Caco-2 (cell line): ENCODE measurements around the gene DPH6. TPM values are rescaled to one million over a fixed set of nuclear protein-coding genes. Genes with fewer than 3 reads are reported as not detected.

Source experiments
- BruUV-seq: library from RNA; stranded (reverse); fragments of 400-500 nt; replicated peaks from 2 replicates; lab custom pipeline; 2021; lab: Mats Ljungman, UMichigan
- CTCF ChIA-PET: fragments of 300-600 bp; sonication (Branson Sonifier 250); formaldehyde crosslinking; loops from one replicate; lab custom pipeline; 2022; ENCODE audit warnings: antibody characterized with exemption; lab: Charles Lee
- POLR2A ChIA-PET: fragments of 300-600 bp; sonication (Branson Sonifier 250); formaldehyde crosslinking; loops from one replicate; lab custom pipeline; 2022; ENCODE audit warnings: antibody characterized with exemption; lab: Charles Lee
- DNase-seq, 2 experiments: peaks; one replicate each; pipeline versions ENCODE4 v3.0.0 to v3.0.0-alpha.2; 2020 to 2022
- H3K27me3 ChIP-seq: replicated peaks from 2 replicates; pipeline ENCODE4 v1.6.0; 2011; ENCODE audit warnings: low read length; ENCODE audit not compliant: control insufficient read depth, insufficient read depth
- H3K36me3 ChIP-seq: 2 replicates; pipeline ENCODE4 v1.5.1; 2011; ENCODE audit warnings: low read length; ENCODE audit not compliant: control insufficient read depth, insufficient read depth
- H3K4me1 ChIP-seq: fragments of 250-450 bp; sonication (Bioruptor Pico); 2 replicates; pipeline ENCODE4 v1.5.1; 2020; ENCODE audit warnings: mild to moderate bottlenecking
- H3K4me3 ChIP-seq: 2 replicates; pipeline ENCODE4 v1.5.1; 2011; ENCODE audit warnings: low read depth, mild to moderate bottlenecking, control low read depth, low read length
- H3K9me3 ChIP-seq: fragments of 250-450 bp; sonication (Bioruptor Pico); 2 replicates; pipeline ENCODE4 v1.5.1; 2020; ENCODE audit warnings: mild to moderate bottlenecking, moderate library complexity
- H3K27ac Mint-ChIP-seq: one replicate; pipeline ENCODE4 v1.8.0; 2022; ENCODE audit warnings: mixed read lengths; ENCODE audit not compliant: unreplicated experiment
- H3K27me3 Mint-ChIP-seq: one replicate; pipeline ENCODE4 v1.8.0; 2022; ENCODE audit warnings: mixed read lengths; ENCODE audit not compliant: insufficient read depth, unreplicated experiment
- H3K36me3 Mint-ChIP-seq: one replicate; pipeline ENCODE4 v1.8.0; 2022; ENCODE audit warnings: mild to moderate bottlenecking, mixed read lengths; ENCODE audit not compliant: insufficient read depth, unreplicated experiment
- H3K4me1 Mint-ChIP-seq: one replicate; pipeline ENCODE4 v1.8.0; 2022; ENCODE audit warnings: low read depth, mixed read lengths; ENCODE audit not compliant: unreplicated experiment
- H3K4me3 Mint-ChIP-seq: one replicate; pipeline ENCODE4 v1.8.0; 2022; ENCODE audit warnings: mild to moderate bottlenecking, moderate library complexity, mixed read lengths; ENCODE audit not compliant: unreplicated experiment
- H3K9me3 Mint-ChIP-seq: one replicate; pipeline ENCODE4 v1.8.0; 2022; ENCODE audit warnings: mixed read lengths; ENCODE audit not compliant: unreplicated experiment
- CTCF ChIP-seq, 2 experiments: fragments of 200-600 bp in 1 of 2; IDR thresholded peaks; 1 replicate in 1 of 2; 2 replicates in 1 of 2; pipeline versions ENCODE4 v1.5.1 to v1.8.0; 2011 to 2022; ENCODE audit warnings: antibody characterized with exemption in 1 of 2, control low read depth in 1 of 2, inconsistent platforms in 1 of 2, low read depth in 1 of 2, low read length in 1 of 2, mild to moderate bottlenecking in 1 of 2, moderate library complexity in 1 of 2; ENCODE audit not compliant: insufficient read depth in 1 of 2, severe bottlenecking in 1 of 2, unreplicated experiment in 1 of 2
- intact Hi-C: fragments of 100-400 bp; cut with micrococcal nuclease; formaldehyde crosslinking; loops from one replicate; pipeline ENCODE4 v1.10.0; 2022; ENCODE audit not compliant: unreplicated experiment
- total RNA-seq: library from RNA; stranded (reverse); gene quantifications from 2 replicates; pipeline ENCODE4 v1.2.3, GENCODE V29; 2022

Gene DPH6
- total RNA-seq, 1 experiment from 2014 or later = 24.0 TPM

GRCh38 chr15:35548435-35548834 lies 2.5 kb upstream of the DPH6 start:
- peaks cover 12% of the 10 kb centered on the region for H3K4me1 Mint-ChIP-seq
- H3K36me3 Mint-ChIP-seq = peaks cover 7% of the 10 kb centered on the region
- ChIA-PET POLR2A (no interaction called here), CTCF (no interaction called here)
- TF ChIP-seq CTCF (IDR thresholded peaks at IDR 0.05; ENCODE audit: insufficient read depth in 1 of 2, low read depth in 1 of 2, low read length in 1 of 2, severe bottlenecking in 1 of 2, unreplicated experiment in 1 of 2) = no peak
- no peak overlapping the region for H3K27ac Mint-ChIP-seq
- H3K9me3 ChIP-seq = no peaks in the 10 kb centered on the region
- no peak for DNase-seq
- H3K4me1 ChIP-seq = peaks cover 6% of the 10 kb centered on the region; the same call in 1 of the 2 replicates
- intact Hi-C loops = loop anchor here (5.0 to 10.0 kb wide), 3 partner anchors 149 to 1354 kb away; no protein-coding TSS in a partner anchor
- H3K27me3 ChIP-seq = no peaks in the 10 kb centered on the region
- no peaks in the 10 kb centered on the region for H3K9me3 Mint-ChIP-seq
- no peak overlapping the region for H3K4me3 Mint-ChIP-seq
- no peak overlapping the region for H3K4me3 ChIP-seq
- no TSS peak for BruUV-seq
- H3K27me3 Mint-ChIP-seq = no peaks in the 10 kb centered on the region
- no peaks in the 10 kb centered on the region; the same call in 1 of the 2 replicates for H3K36me3 ChIP-seq

GRCh38 chr15:35547775-35548364 lies 1.9 kb upstream of the DPH6 start:
- H3K9me3 Mint-ChIP-seq = no peaks in the 10 kb centered on the region
- DNase-seq = no peak

More at GRCh38 chr15:35547775-35548364, 1.9 kb upstream of the DPH6 start:
- POLR2A ChIA-PET = no interaction called here
- peaks cover 12% of the 10 kb centered on the region for H3K4me1 Mint-ChIP-seq
- Histone ChIP-seq H3K4me3 (no peak overlapping the region), H3K9me3 (no peaks in the 10 kb centered on the region), H3K36me3 (no peaks in the 10 kb centered on the region; the same call in 1 of the 2 replicates), H3K27me3 (no peaks in the 10 kb centered on the region), H3K4me1 (peaks cover 6% of the 10 kb centered on the region; the same call in 1 of the 2 replicates)
- no peak for TF ChIP-seq CTCF (IDR thresholded peaks at IDR 0.05; ENCODE audit: insufficient read depth in 1 of 2, low read depth in 1 of 2, low read length in 1 of 2, severe bottlenecking in 1 of 2, unreplicated experiment in 1 of 2)
- H3K27me3 Mint-ChIP-seq = no peaks in the 10 kb centered on the region
- intact Hi-C loops = loop anchor here (5.0 to 10.0 kb wide), 3 partner anchors 149 to 1354 kb away; no protein-coding TSS in a partner anchor
- no TSS peak for BruUV-seq
- H3K36me3 Mint-ChIP-seq = peaks cover 7% of the 10 kb centered on the region
- CTCF ChIA-PET = no interaction called here
- no peak overlapping the region for H3K4me3 Mint-ChIP-seq
- H3K27ac Mint-ChIP-seq = no peak overlapping the region
